NCI-H1436 treated with DMSO at 0.1 percent for 48 hours (cell line): ENCODE measurements around the gene ANKS1B.

Source experiments
- DNase-seq: peaks from one replicate; lab custom pipeline; 2025; lab: John Stamatoyannopoulos, UW

ANKS1B gene

DNA sequence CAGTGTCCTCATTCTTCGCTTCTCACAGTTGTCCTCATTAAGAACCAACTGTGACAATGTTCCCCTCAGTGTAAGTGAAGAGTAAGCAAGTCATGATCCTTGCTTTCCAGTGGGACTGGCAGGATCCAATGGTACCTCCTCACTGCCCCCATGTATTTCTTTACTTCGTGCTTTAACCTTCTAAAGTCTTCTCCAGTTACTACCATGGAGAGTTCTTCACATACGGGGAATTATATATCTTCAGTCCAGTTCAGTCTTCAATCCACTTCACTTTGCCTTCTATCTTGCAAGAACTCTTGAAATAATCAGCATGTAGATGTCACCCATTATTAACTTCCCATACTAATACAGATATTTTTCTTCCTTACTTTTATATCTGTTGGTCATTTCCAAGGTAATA lies 719.1 kb downstream of the ANKS1B start:
- no peak for DNase-seq

DNA sequence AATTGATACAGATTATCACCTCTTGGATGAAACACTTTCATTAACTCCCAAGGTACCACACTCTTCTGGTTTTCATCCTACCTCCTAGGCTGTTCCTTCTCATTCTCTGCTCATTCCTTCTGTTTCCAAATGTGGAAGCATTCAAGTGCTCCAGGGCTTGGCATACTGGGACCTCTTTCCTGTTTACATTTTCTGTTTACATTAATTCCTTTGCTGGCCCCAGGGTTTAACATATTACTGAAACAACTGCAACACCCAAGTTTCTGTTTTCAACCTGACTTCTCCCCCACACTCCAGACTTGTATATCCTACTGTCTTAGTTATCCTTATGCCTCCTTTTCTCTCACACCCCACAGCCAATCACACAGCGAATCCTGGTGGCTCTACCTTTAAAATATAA lies 723.5 kb downstream of the ANKS1B start:
- no peak for DNase-seq

DNA sequence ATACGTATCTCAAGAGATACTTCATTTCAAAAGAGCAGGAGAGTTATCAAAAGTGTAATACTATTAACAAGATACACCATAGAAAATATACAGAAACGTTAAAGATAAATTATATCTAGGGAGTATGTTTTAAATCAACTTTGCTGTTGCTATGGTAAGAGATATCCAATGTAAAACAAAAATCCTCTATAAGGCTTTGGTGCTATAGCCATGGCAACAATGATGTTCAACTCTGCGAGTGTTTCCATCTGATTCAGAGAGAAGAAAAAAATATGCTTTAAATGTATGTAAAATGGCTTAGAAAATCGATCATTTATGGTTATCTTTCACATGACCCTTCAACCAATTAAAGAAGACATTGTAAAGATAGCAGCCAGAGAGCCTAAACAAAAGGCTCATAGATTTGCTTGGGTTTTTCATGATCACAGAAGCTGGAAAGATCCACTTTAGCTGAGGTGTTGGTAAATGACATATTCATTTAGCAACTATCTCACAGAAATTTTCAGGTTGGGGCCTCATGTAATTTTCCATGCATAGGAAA lies 724.2 kb downstream of the ANKS1B start:
- DNase-seq = no peak

DNA sequence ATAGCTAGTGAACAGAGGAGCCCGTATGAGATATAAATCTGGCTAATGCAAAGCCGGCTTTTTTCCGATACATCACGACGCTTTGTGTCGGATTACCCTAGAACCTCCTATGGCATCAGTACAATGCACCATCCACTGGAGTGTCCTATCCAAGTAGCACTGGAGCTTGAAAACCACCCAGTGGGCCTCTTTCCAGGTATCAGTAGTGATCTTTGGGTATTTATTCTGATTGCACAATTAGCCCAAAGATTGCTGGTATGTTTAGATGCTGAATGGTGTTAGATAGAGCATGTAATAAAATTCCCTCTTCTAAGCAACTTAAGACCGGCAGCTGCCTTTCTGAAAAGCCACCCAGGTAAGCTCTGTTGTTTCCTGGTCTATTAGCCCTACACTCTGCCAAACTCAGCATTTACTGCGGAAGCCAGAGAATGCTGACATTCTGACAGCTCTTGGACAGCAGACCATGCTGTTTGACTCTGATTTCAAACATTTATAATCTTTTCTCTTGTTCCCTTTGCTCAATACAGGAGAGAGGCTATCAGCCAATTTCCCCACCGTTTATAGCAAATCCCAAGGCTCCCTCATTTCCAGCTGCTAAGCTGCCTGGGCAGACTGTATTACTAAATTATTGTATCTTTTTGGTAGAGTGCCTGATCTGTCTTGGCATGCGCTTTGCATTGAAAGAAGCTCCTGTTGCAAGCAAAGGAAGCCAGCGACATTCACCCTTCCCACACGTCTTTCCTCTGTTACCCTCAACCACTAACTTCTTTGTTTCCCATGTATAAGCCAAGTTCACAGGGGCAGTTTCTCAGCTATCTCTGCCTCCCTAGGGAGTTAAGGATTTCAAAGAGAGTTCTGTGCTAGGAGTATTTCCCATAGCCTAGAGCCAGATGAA lies 725.4 kb downstream of the ANKS1B start:
- DNase-seq = no peak

DNA sequence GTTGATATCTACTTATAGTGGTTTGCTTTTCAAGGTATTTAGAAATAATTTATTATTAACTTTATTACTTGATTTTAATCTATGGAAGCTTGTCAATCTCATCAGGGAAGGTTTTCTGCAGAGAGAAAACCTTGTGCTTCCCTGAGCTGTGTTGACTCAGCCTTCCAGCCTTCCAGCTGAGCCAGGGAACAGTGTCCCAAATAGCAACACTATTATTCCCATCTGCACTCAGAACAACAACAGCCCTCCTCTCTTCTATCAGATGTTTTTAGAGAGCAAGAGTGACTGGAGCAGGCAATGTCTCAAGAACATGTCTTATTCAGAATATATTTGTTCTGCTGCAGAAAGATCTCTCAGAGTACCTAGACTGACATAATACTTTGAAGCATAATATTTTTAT lies 727.1 kb downstream of the ANKS1B start:
- no peak for DNase-seq

DNA sequence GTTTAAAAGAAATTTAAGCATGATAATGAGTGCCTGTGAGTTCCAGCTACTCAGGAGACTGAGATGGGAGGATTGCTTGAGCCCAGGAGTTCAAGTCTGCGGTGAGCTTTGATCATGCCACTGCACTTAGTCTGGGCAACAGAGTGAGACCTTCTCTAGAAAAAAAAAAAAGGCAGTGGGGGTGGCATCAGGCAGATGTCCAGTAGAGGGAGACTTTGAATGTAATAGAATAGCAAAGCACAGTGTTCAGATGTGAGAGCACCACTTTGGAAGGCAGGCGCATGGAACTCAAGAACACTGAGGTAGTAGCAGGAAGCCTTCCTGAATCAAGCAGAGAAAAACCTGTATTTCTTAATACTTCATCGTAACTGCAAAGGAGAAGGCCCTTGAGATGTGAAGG lies 731.7 kb downstream of the ANKS1B start:
- DNase-seq = no peak

DNA sequence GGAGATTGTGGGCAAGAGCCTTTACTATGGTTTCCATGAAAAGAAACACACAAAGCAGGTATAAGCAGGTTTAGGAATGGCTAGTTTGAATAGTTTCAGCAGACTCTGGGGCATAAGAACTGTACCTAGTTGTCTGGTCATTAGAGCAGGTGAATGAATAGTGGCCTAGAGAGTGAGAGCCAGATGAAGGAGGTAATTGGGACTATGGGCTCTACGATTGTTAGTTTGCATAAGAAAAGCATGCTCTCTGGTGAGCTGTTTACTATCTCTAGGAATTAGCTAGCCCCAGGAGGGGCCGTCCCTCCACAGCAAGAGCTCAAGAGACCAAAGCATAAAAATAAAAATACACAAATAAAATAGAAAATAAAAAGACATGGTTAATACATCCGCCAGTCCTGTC lies 734.6 kb downstream of the ANKS1B start:
- DNase-seq = no peak

DNA sequence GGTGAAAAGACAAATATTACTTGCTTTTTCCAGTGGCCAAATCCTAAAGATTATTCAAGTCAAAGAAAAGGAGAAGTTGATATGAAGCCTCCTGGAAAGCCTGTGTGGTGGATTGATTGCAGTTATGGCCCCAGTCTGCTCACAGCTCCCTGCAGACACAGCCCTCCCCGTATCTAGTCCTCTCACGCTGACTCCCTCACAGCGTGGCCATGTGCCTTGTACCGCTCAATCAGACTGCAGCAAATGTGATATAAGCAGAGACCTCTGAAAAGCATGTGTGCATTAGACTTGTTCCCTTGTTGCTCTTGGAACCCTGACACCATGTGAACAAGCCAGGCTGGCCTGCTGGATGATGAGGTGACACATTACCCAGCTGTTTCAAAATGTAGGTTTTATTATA lies 735.2 kb downstream of the ANKS1B start:
- no peak for DNase-seq

DNA sequence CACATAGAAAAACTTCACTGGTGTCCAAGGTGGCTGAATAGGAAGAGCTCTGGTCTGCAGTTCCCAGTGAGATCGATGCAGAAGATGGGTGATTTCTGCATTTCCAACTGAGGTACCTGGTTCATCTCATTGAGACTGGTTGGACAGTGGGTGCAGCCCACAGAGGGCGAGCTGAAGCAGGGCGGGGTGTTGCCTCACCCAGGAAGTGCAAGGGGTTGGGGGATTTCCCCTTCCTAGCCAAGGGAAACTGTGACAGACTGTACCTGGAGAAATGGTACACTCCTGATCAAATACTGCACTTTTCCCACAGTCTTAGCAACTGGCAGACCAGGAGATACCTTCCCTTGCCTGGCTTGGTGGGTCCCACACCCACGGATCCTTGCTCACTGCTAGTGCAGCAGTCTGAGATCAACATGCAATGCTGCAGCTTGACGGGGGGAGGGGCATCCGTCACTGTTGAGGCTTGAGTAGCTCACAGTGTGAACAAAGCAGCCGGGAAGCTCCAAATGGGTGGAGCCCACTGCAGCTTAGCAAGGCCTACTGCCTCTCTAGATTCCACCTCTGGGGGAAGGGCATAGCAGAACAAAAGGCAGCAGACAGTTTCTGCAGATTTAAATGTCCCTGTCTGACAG lies 746.7 kb downstream of the ANKS1B start:
- peak; percentile 28 for DNase-seq

DNA sequence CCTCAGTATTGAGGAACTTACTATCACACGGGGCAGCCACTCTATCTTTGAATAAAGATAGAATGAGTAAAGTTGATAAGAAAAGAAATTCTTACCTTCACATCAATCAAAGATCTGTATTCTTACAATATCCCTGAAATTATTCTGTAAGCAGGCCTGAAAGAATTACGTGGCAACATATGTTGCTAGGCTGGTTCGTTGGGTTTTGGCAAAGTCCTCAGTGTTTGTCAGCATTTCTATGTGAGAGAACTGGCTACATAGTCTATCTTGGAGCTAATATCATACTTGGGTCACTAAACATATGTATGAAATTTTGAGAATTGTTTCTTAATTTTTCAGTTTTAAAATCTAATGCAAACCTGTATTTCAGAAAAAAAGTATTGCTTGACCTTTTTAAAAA lies 749.4 kb downstream of the ANKS1B start:
- no peak for DNase-seq

DNA sequence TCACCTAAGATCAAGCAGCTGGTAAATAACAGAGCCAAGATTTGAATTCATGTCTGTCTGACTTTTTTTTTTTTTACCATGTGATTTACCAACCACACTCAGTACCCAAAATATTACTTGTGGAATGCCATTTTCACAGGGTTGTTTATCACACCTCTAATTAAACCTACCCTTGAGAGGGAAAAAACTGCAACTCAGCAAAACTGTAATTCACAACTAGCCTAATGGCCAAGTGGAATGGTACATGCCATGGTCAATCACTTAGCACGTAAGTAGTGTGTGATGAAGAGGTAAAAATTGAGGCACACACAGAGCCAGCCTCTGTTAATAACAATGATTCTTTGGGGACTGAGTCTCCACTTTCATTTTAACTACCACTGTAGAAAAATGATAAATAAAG lies 750.0 kb downstream of the ANKS1B start:
- no peak for DNase-seq

DNA sequence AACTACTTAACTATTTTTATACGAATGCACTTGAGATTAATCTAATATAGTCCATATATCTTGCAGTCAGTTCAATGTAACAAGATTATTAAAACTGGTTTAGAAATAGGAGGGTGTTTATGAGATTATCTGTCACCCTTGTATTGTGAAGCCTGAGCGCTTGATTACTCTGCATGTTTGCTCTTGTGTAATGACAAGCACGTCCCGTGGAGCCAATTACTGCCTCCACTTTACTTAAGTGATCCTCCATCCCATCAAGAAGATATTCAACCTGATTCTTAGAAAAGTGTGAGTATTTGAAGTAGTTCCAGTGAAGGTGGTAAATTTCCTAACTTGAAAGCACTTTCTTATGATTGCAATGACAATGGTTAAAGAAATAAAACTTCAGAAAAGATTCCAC lies 752.4 kb downstream of the ANKS1B start:
- peak; percentile 56 for DNase-seq

DNA sequence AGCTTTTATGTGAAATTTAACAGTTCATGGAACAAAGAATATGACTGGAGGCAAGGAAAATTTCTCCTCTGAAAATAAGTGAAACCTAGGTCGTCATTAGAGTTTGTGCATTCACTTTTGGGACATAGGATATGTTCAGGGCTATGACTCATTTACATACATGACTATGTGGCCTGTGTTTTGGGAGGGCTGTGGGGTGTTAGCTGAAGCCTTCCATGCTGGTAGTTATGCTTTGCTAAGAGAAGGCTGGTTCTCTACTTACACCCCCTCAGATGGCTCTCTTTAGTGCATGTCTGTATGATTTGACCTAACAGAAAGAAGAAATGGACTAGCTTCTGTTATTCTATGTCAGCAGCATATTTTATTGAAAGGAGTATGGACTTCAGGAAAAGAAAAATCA lies 753.7 kb downstream of the ANKS1B start:
- DNase-seq = no peak

DNA sequence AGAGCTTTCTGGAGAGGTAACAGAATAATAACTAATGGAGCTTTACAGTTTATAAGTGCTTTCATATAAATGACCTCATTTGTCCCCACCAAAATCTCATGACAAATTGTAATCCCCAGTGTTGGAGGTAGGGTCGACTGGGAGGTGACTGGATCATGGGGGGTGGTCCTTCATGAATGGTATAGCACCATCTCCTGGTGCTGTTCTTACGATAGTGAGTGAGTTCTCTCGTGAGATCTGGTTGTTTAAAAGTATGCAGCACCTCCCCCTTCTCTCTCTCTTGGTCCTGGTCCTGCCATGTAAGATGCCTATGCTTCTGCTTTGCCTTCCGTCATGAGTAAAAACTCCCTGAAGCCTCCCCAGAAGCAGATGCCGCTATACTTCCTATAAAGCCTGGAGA lies 760.5 kb downstream of the ANKS1B start:
- no peak for DNase-seq

DNA sequence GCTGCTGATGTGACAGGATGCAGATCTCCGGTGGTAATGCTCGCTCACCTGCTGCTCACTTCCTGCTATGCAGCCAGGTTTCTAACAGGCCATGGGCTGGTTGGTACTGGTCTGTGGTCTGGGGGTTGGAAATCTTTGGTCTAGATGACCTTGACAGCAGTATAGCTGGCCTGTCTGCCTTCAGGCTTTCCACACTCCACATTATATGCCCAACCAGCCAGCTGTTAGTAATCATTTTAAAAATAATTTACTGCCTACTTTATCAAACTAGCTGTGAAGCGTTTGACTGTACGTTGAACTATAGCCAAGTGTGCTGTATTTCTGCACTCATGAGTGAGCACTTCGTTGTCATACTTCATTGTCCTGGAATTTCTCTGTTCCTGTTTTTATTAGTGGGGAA lies 761.2 kb downstream of the ANKS1B start:
- DNase-seq = no peak

DNA sequence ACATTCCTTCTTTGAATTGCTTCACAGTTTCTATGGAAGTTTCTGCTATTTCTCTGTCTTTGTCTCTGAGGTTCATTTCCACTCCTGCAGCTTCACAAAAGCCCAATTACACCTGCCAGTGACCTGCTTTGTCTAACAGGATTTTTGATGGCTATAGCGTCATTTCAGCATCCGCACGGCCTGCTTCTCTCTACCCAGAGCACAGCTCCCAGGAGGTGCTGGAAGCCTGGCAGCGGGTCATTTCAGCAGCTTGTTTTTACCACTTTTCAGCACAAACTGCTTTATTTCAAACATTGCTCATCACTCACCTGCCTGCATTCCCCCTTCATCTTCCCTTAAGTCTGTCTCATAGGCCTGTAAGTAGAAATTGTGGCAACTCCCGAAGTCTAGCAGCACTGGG lies 771.7 kb downstream of the ANKS1B start:
- no peak for DNase-seq

DNA sequence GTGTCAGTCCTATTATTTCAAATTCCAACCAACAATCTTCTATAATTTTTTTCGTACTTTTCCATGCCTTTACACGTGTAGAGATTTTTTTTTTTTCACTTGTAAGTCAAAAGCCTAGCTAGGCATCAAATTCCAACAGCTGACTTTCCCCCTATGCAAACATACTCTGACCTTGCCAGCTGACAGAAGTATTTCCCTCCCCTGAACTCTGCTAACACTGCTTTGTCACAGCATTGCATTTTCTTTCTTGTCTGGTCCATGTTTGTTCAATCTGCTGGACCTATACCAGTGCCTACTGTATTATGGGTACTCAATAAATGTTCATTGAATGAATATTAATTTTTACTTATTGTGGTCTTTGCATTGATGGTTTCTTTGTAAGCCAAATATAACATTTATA lies 772.5 kb downstream of the ANKS1B start:
- no peak for DNase-seq

DNA sequence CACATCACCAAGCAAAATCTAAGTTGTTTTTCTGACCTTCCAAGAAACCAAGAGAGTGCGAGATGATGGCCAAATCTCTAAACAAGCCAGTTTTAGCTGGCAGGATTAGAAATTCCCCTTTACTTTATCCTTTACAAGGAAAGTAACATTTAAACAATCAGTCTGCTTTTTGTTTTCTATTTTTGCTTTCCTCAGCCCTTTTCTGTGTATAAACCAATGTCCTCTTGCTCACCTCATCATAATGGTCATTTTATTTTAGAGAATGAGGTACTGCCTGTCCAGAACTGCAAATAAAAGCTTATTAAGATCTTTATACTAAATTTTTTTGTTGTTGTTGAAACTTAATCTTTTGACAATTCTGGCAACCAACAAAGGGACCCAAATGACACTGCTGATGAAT lies 779.6 kb downstream of the ANKS1B start:
- no peak for DNase-seq

DNA sequence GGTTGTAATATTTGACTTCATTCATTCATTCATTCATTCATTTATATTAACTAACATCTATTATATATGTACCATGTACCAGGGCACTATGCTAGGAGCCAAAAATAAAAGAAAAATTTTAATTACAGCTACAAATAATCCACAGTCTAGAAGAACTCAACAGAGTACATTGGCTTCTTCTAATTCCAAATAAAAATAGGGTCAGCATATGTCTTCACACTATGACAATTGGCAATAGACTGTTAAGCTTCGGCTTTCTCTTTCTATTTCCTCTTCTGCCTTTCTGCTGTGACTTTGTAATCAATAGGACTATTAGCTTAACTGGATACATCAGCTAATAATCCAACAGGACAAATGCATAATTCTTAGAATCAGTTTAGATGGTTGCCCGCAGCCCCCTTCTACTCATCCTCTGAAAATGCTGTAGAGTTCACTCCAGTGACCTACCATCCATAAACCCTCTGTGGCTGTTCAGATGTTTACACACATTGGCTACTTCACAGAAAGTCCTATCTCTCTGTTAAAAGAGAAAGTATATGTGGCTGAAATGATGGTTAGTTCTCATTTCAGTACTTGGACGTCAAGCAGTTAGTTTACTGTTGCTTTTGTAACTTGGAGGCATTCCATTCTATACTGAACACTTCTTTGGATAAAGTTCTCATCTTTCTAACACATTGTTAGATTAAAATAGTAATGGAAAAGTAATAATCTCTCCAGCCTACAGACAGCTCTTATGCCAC lies 782.7 kb downstream of the ANKS1B start:
- DNase-seq = no peak

DNA sequence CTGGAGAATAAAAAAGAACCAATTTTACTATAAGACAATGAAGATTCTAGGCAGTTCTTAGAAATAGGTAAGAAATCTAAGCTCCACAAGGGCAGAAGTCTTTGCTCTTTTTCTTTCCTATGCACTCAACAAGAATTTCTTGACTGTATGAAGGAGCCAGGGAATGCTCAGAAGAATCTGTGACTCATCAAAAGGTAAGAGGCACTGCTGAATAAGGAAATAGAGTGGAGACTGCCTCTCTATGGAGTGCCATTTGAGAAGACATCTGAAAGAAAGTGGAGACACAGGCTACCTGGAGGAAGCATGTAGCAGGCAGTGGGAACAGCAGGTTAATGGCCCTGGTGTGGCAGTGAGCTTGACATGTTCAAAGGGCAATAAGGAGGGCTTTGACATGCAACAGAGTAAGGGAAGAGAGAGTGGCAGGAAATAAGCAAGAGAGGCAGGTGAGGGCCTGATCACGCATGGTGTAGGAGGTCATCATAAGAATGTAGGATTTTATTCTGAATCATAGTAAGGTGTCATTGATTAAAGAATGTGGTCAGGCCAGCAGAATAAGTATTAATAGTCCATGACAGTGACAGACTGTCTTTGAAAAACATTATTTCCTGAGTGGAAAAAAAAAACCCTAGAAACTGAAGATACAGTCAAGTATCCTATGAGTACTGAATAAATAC lies 783.9 kb downstream of the ANKS1B start:
- DNase-seq = no peak

DNA sequence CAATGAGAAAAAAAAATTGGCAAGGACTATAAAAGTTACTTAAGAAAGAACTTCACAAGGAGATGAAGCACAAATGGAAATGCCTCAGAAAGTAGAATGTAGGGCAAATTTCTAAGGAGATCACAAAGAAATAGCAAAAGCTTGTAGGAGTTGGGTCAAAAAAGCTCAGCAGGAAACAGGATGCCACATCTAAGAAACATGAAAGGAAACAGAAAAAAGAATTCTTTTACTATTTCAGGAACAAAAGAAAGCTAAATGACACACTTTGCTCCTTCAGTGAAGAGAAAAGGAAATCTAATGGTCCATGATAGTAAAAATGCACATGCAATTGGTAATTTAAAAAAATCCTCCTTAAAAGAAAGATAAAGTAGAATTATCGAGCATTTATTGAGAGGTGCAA lies 789.3 kb downstream of the ANKS1B start:
- DNase-seq = no peak

DNA sequence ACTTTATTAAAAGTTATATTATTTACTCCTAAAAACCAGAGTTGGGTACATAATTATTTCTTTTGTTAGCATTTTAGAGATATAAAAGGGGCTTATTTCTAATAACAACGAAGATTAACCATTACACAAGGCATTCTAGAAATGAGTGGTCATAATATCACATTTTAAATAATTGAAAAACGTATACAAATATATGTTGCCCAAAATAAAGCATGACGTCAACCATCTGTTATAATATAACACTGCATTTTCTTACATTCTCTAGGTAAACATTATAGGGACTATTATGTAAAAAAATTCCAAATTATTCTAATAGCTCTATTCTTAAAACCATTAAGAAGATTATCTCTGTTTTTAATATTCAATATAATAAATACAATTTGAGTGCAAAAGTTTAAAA lies 792.2 kb downstream of the ANKS1B start:
- DNase-seq = no peak
